GM12873 (cell line): Measurements from ENCODE around the gene KANK2.

Experiments
- CTCF ChIP-seq: IDR thresholded peaks from 2 replicates; pipeline ENCODE4 v1.5.1; 2012; ENCODE audit warnings: low read depth, mild to moderate bottlenecking, moderate library complexity, low read length, control low read depth; ENCODE audit not compliant: insufficient read depth; ENCODE audit errors: missing control alignments

Gene KANK2

GRCh38 chr19:11140896-11141295 lies 56.4 kb downstream of the KANK2 start:
- no peak for TF ChIP-seq CTCF

DNA sequence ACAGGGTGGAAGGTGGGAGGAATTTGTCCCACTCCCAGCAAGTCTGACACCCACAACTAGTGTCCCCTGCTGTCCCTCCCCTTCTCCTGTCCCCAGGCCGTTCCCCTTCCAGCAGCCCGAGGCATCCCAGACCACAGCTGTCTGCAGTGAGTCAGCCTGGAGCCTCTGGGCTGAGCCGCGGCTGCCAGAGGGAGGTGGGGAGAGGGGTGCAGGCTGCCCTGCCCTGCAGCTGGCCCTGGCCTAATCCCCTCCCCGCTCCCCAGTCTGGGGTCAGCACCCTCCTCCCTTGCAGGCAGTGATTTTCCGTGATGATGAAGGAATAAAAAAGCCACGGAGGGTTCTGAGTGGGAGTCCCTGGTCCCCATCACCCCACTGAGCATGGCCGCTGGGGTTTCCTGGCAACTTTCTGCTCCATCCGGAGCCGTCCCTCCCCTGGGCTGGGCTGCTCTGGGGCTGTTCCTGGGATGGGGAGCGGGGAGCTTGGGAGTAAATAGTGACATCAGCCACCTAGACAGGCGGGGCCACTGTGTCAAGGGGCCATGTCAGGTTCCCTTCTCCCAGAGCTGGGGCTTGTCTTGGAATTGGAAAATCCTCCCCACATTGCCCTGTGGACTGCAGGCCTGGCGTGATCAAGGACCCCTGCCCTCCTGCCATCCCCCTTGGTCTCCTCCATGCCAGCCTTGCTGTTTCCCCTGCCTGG lies 58.6 kb downstream of the KANK2 start:
- no peak for TF ChIP-seq CTCF

GRCh38 chr19:11137542-11138384 lies 59.6 kb downstream of the KANK2 start:
- peak; percentile 80 for TF ChIP-seq CTCF

DNA sequence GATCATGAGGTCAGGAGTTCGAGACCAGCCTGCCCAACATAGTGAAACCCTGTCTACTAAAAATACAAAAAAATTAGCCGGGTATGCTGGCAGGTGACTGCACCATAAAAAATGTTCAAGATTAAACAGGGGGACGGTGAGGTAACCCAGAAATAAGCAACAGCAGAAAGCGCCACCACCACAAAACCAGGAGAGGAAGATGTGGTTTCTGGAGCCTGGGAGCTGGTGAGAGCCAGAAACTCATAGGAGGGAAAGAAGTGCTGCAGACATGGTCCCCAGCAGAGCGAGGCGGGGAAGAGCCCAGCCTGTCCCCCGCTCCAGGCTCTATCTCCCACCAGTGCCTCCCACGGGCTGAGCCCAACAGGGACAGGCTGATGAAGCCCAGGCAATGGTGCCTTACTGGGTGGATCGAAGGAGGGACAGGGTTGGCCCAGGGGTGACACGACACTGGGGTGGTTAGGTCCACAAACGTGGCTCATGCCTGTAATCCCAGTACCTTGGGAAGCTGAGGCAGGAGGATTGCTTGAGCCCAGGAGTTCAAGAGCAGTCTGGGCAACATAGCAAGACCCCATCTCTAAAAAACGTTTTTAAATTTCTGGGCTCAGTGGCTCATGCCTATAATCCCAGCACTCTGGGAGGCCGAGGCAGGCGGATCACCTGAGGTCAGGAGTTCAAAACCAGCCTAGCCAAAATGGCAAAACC lies 60.8 kb downstream of the KANK2 start:
- no peak for TF ChIP-seq CTCF

- no peak for TF ChIP-seq CTCF
Observed at GRCh38 chr19:11131471-11131870, 65.9 kb downstream of the KANK2 start.

DNA sequence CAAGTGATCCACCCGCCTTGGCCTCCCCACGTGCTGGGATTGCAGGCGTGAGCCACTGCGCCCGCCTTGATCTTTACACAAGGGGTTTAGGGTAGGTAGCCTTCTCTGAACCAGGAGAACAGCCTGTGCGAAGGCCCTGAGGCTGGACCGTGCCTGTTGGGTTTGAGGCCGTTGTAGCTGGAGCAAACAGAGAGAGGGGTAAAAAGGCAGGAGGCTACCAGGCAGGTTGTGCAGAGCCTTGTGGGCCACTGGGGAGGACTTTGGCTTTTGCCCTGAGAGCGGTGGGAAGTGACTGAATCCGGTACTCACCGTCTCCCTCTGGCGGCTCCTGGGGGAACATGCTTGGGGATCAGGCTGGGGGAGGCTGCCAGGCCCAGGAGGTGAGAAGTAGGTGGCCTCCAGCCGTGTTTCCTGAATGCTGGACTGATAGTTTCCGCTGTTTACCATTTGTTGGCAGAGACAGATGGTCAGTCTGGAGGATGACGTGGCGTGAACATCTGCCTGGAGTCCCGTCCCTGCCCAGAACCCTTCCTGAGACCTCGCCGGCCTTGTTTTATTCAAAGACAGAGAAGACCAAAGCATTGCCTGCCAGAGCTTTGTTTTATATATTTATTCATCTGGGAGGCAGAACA lies 66.4 kb downstream of the KANK2 start:
- TF ChIP-seq CTCF = peak; percentile 94
